HG02884 (cell line): ENCODE results near the gene POLR3G.

Experiments used
- ATAC-seq: cut with Tn5 transposase; IDR thresholded peaks from one replicate; pipeline ENCODE4 v1.9.1; 2021; ENCODE audit warnings: mild to moderate bottlenecking, moderate library complexity; ENCODE audit not compliant: unreplicated experiment

The POLR3G gene

DNA sequence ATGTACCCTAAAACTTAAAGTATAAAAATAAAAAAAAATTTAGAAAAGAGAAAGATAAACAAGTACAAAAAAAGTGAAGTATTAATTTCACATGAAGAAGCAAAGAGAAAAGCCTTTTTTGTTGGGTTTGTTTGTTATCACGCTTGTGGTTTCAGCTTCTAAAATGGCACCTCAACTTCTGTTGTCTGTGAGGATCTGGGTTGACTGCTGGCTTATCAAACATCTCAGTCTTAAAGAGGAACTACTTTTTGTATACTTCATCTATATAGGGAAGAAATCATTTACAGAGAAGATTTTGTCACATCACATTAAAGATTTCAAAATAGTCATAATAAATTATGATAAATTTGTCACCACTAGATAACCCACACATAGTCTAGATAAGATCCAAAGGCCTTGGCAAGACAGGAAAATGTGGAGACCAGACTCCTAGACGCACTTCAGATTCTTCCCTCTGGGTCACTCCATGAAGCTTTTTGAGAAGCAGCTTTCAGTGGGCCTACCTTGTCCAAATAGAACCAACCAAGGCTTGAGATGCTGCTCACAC lies 75.1 kb downstream of the POLR3G start:
- no peak for ATAC-seq

DNA sequence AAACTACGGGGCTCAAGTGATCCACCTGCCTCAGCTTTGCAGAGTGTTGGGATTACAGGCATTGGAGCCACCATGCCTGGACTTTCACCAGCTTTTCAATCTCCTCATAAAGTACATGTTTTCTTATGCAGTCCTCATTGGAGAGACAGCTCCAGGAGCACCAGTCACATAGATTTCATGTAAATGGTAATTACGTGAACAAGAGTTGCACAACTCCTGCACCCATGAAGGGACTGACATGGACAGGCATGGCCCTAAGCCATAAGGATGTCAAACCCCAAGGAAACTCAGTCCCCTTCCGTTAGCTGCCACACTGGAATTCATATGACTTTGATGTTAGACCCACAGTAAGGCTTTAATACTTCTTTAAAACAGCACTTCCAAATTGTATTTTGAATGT lies 76.3 kb downstream of the POLR3G start:
- ATAC-seq: no peak

DNA sequence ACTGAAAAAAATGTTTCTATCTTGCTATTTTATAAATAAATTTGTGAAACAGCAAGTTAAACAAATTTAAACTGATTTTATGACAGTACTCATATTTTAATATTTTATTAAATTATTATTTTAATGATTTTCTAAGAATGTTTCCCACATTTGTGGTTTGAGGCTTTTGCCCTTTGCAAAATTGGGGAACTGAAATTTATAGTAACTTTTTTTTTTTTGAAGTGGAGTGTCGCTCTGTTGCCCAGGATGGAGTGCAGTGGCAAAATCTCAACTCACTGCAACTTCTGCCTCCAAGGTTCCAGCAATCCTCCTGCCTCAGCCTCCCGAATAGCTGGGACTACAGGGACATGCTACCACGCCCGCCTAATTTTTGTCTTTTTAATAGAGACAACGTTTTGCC lies 76.7 kb downstream of the POLR3G start:
- ATAC-seq: no peak

DNA sequence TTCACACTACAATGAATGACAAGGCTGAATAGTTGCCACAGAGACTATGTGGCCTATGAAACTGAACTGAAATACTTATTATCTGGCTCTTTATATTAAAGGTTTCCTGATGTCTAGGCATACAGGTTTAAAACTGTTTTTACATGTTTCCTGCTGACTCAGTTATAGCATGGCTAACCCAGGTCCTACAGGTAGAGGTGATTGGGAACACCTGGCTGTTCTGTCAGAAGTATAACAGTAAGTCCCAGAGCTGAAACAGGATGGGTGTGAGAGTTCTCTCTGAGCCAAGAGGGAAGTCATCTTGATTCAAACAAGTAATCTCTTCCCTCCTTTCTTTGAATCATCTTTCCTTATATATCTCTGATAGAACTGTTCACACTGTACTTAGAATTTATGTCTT lies 79.0 kb downstream of the POLR3G start:
- no peak for ATAC-seq

DNA sequence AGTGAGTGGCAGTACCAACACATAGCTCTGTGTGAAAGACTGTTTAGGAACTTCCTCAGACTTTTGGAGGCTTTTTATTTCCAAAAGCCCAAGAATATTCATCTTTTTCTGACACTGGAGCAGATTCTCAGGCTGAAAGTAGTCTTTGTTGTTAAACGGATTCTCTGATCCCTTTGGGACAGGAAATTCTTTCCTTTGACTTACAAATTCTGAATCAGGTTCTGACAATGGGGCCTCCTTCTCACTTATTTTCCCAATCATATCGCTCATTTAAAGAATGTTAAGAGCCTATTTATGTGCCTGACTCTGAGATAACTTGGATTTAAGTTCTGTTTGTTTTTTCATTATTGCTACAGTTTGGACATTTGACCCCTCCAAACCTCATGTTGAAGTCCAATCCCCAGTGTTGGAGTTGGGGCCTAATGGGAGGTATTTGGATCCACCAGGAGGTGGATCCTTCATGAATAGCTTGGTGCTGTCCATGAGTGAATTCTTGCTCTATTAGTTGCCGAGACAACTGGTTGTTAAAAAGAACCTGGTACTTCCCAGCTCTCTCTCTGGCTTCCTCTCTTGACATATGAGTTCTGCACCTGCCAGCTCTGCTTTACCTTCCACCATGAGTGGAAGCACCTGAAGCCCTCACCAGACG lies 79.8 kb downstream of the POLR3G start:
- ATAC-seq: no peak

DNA sequence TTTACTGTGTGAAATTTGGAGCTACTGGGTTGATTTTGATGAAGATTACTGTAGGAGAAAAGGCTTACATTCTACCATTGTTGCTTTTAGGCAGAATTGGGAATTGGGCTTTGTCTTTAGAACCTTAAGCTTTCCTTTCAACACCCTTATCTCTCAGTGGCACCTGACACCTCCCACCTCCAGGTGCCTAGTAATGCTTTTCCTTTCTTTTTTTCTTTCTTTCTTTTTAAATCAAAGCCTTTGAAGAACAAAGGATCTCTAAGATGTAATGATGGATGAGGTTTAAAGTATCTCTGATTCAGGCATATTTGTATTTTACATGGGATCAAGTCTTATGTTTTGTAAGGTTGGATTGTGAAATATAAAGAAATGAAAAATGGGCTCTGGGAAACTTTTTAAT lies 81.0 kb downstream of the POLR3G start:
- no peak for ATAC-seq

DNA sequence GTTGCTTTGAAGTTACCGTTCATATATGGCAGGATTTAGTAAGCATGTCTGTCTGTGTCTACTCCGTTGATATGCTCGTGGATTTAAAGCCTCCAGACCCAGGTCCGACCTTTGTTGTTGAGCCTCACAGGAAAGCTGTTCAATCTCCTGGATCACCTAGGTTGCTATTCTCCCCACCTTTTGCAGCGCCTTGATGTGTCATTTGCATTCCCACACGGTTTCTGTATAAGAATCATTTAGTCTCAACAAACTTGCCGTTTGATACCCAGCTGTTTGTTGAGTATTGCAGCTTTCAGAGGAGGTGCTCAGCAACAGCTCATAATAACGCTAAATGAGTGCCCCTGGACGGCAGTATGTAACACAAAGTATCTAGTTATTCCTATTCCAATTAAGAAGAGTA lies 82.7 kb downstream of the POLR3G start:
- no peak for ATAC-seq

DNA sequence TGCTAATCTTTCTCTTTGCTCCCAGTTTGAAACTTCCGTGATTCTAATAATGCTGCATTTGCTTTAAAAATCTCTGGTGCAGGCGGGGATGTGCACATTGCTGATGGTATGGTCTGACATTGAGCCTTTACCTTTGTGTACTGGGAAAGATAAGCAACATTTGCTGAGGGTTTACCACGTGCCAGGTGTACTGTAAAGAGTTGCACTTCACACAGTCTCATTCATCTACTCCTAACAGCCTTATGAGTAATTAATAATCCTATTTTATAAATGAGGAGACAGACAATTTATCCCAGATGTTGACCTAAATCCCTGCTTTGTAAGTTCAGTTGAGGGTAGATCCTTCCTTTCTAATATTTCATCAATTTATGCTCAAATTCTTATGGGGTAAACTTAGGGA lies 83.2 kb downstream of the POLR3G start:
- ATAC-seq: no peak

DNA sequence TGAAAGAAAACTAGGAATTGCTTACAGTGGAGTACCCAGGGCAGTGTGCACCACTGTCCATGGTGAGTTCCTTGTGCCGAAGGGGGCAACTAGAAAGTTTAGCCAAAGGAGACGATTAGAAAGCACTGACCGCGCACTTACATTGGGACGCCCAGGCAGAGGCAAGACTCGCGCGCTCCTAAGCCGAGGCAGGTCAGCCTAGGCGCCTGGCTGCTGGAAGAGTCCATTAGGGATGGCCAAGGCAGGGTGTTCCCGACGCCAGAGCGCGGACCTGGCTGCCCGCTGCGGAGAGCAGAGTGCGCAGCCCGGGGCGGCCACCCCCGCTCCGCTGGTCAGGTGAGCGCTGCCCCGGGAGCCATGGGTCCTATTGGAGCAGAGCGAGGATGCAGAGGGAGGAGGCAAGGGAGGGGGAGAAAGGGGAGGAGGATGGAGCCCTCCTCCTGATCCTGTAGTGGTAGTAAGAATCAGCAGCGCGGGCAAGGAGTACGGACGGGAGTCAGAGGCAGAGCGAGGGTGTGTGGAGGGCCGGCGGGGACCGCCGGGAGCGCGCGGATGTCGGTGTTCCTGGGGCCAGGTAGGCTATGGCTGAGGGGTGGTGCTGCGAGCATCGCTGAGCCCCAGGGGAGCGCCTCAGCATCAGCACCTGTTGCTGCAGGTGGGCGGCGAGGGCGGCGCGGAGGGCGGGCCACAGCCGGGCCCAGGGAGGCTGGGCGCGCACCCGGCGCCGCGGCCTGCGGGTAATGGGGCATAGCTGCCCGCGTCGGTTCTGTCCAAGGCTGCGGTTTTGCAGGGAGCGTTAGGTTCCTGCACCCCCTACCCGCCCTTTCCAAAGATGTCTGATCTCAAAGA lies 83.9 kb downstream of the POLR3G start, which contains the start of gene ADGRV1:
TSS of gene ADGRV1 (plus strand) at position 454 of the 849 bp plus-strand sequence. CDS start at position 553, 99 bp downstream.
- ATAC-seq: no peak

DNA sequence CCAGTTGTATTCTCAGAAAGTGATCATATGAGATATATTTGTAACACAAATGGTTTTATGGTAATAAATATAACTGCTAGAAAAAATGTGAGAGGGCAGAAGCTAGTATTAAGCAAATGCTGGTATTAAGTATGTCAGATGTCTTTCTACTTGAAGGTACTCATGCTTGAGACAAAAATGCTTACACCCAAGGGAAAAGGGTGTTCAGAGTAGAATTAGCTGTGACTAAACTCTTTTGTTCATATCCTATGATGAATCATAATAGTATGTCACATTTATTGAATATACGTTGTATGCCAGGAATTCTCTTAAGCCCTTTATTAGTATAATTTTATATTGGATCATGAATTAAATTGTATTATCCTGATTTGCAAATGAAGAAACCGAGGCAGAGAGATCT lies 86.1 kb downstream of the POLR3G start:
- ATAC-seq: no peak

DNA sequence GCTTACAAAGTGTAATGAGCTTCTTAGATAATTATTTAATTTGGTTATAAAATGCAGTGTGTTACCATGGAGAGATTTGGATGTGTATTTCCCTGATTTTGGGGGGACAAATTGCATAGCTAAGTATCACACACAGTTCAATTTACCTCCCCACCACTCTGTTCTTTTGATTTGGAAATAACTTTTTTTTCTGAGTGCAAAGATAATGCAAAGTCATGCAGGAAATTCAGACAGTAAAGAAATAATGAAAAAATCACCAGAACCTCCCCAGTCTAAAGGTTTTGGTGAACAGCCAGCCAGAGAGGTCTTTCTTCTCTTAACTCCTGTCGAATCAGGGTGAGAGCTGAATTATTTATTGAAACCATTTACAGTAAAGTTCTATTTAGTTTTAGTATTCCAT lies 87.1 kb downstream of the POLR3G start:
- ATAC-seq: no peak

DNA sequence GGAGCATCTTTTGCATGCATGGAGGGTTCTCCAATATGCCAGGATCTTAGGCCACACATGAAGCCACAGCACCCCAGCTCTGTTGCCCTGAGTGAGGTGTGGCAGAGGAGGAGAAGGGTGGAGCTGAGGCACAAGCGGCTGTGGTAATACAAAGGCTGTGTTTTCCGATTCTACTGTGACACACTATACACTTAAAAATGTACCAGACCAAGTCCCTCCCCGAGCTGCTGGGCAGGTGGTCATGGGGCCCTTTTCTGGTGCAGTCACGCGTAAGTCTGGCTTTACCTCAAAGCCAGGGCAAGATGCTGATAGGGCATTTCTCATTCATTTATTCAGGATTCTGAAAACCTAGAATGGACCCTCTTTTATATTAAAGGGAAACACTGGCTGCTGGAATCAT lies 87.7 kb downstream of the POLR3G start:
- ATAC-seq: no peak

DNA sequence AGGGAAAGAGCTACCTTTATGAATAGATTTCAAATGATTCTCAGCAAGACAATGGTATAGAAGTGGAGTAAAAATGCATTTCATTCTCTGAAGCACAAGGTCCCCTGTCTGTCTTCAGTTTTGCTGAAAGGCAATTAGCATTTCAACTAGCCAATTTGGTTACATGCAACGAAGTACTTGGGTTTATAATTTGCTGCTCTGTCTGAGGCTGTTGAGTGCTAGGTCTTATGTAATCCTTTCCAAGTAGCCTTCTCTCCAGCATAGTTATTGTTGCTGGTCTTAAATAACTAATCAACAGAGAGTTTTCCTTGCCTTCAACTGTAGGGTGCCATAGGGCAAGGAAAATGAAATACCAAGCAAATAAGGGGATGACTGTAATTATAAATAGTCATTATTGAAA lies 88.4 kb downstream of the POLR3G start:
- ATAC-seq: no peak
